A673 (cell line): ENCODE data around the gene RAB11B. TPM values are rescaled to one million over a fixed set of nuclear protein-coding genes. Genes with fewer than 3 reads are reported as not detected.
"Not testable (repeated sequence)": the region's sequence is repeated elsewhere in the genome, so short reads cannot be mapped to it uniquely, and the experiment has no call there.

ENCODE experiments used
- BruUV-seq: library from RNA; stranded (reverse); fragments of 400-500 nt; replicated peaks from 2 replicates; lab custom pipeline; 2021; lab: Mats Ljungman, UMichigan
- CTCF ChIA-PET: fragments of 300-600 bp; sonication (Branson Sonifier 250); formaldehyde crosslinking; loops from one replicate; lab custom pipeline; 2022; ENCODE audit warnings: antibody characterized with exemption; lab: Charles Lee
- POLR2A ChIA-PET: fragments of 300-600 bp; sonication (Branson Sonifier 250); formaldehyde crosslinking; loops from one replicate; lab custom pipeline; 2022; ENCODE audit warnings: antibody characterized with exemption; ENCODE audit not compliant: low non-redundant PET; lab: Charles Lee
- DNase-seq: peaks from one replicate; pipeline ENCODE4 v3.0.0-alpha.2; 2015; ENCODE audit warnings: low spot score
- H3K27ac ChIP-seq: fragments of 200-600 bp; sonication (generic); 2 replicates; pipeline ENCODE4 v1.5.1; 2016; ENCODE audit warnings: mixed run types, low read depth, mild to moderate bottlenecking, mixed read lengths, antibody characterized with exemption, low read length; ENCODE audit not compliant: poor library complexity, severe bottlenecking
- H3K27me3 ChIP-seq: fragments of 200-600 bp; sonication (generic); replicated peaks from 2 replicates; pipeline ENCODE4 v1.6.1; 2017; ENCODE audit warnings: mixed run types, low read depth, mild to moderate bottlenecking, mixed read lengths, antibody characterized with exemption, low read length; ENCODE audit not compliant: insufficient read depth, poor library complexity
- H3K36me3 ChIP-seq: fragments of 200-600 bp; sonication (generic); 2 replicates; pipeline ENCODE4 v1.6.1; 2016; ENCODE audit warnings: mixed run types, mild to moderate bottlenecking, mixed read lengths, antibody characterized with exemption, low read length; ENCODE audit not compliant: insufficient read depth, poor library complexity, severe bottlenecking
- H3K4me1 ChIP-seq: fragments of 200-600 bp; sonication (generic); 2 replicates; pipeline ENCODE4 v1.6.1; 2017; ENCODE audit warnings: mixed run types, mild to moderate bottlenecking, mixed read lengths, antibody characterized with exemption, low read length; ENCODE audit not compliant: insufficient read depth, poor library complexity, severe bottlenecking
- H3K4me3 ChIP-seq: fragments of 200-600 bp; sonication (generic); 2 replicates; pipeline ENCODE4 v1.5.1; 2016; ENCODE audit warnings: low read depth, mixed run types, mild to moderate bottlenecking, mixed read lengths, low read length; ENCODE audit not compliant: poor library complexity, severe bottlenecking
- H3K9me3 ChIP-seq: fragments of 200-600 bp; sonication (generic); 2 replicates; pipeline ENCODE4 v1.6.1; 2016; ENCODE audit warnings: mixed run types, low read depth, mild to moderate bottlenecking, mixed read lengths, antibody characterized with exemption, low read length; ENCODE audit not compliant: poor library complexity, severe bottlenecking
- EZH2 ChIP-seq: fragments of 200-600 bp; sonication (generic); IDR thresholded peaks from 2 replicates; pipeline ENCODE4 v1.6.1; 2017; ENCODE audit warnings: borderline replicate concordance, low read depth, mild to moderate bottlenecking, mixed read lengths, antibody characterized with exemption, low read length; ENCODE audit not compliant: poor library complexity, severe bottlenecking
- intact Hi-C: fragments of 100-400 bp; cut with micrococcal nuclease; formaldehyde crosslinking; loops from one replicate; pipeline ENCODE4 v1.10.0; 2022; ENCODE audit not compliant: unreplicated experiment
- total RNA-seq: library from RNA; stranded (reverse); gene quantifications from 2 replicates; pipeline ENCODE4 v1.2.3, GENCODE V29; 2021
- TF ChIP-seq, protein P1 (sequence below): fragments of 300-800, 200-600 bp; sonication (generic); conservative IDR thresholded peaks from 2 replicates; pipeline ENCODE4 v1.5.1; 2017; ENCODE audit warnings: low read depth, mild to moderate bottlenecking, antibody characterized with exemption, low read length, moderate library complexity, mixed read lengths

RAB11B gene
- total RNA-seq, 1 experiment from 2014 or later = 91.4 TPM

GRCh38 chr19:8352134-8352827 lies 37.9 kb upstream of the RAB11B start:
- no TSS peak for BruUV-seq
- ChIA-PET CTCF (interaction anchor here (0.5 to 0.6 kb wide), 4 partner anchors 28 to 377 kb away, joined by 6 to 10 read pairs (median 6); partner anchors contain the start of gene RAB11B), POLR2A (interaction anchor here (0.6 to 0.7 kb wide), 4 partner anchors 40 to 1438 kb away, joined by 7 to 12 read pairs (median 8); no protein-coding TSS in a partner anchor)
- TF ChIP-seq EZH2 = no peak
- TF ChIP-seq, protein P1, sequence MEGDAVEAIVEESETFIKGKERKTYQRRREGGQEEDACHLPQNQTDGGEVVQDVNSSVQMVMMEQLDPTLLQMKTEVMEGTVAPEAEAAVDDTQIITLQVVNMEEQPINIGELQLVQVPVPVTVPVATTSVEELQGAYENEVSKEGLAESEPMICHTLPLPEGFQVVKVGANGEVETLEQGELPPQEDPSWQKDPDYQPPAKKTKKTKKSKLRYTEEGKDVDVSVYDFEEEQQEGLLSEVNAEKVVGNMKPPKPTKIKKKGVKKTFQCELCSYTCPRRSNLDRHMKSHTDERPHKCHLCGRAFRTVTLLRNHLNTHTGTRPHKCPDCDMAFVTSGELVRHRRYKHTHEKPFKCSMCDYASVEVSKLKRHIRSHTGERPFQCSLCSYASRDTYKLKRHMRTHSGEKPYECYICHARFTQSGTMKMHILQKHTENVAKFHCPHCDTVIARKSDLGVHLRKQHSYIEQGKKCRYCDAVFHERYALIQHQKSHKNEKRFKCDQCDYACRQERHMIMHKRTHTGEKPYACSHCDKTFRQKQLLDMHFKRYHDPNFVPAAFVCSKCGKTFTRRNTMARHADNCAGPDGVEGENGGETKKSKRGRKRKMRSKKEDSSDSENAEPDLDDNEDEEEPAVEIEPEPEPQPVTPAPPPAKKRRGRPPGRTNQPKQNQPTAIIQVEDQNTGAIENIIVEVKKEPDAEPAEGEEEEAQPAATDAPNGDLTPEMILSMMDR = no peak
- Histone ChIP-seq H3K36me3 (no peaks in the 10 kb centered on the region), H3K4me3 (peak overlapping the region; percentile 35), H3K4me1 (peaks cover 26% of the 10 kb centered on the region), H3K9me3 (no peaks in the 10 kb centered on the region), H3K27me3 (no peaks in the 10 kb centered on the region), H3K27ac (peak overlapping the region; percentile 67)
- intact Hi-C loops = loop anchor here (5.0 kb wide), 1 partner anchor 175 kb away; no protein-coding TSS in a partner anchor
- DNase-seq = peak; percentile 85

GRCh38 chr19:8352845-8353244 lies 37.3 kb upstream of the RAB11B start:
- H3K27me3 ChIP-seq, H3K36me3 ChIP-seq, BruUV-seq, H3K9me3 ChIP-seq, DNase-seq: not testable (repeated sequence)
- POLR2A ChIA-PET = interaction anchor here (0.6 kb wide), 3 partner anchors 39 to 1439 kb away, joined by 7 to 12 read pairs (median 7); no protein-coding TSS in a partner anchor
- CTCF ChIA-PET = interaction anchor here (0.5 to 1.2 kb wide), 4 partner anchors 11 to 377 kb away, joined by 3 to 6 read pairs (median 6); partner anchors contain the start of gene RAB11B
- H3K4me1 ChIP-seq = peaks cover 26% of the 10 kb centered on the region
- intact Hi-C loops = loop anchor here (5.0 kb wide), 1 partner anchor 174 kb away; no protein-coding TSS in a partner anchor
- peak overlapping the region; percentile 35 for H3K4me3 ChIP-seq
- peak overlapping the region; percentile 67 for H3K27ac ChIP-seq

DNA sequence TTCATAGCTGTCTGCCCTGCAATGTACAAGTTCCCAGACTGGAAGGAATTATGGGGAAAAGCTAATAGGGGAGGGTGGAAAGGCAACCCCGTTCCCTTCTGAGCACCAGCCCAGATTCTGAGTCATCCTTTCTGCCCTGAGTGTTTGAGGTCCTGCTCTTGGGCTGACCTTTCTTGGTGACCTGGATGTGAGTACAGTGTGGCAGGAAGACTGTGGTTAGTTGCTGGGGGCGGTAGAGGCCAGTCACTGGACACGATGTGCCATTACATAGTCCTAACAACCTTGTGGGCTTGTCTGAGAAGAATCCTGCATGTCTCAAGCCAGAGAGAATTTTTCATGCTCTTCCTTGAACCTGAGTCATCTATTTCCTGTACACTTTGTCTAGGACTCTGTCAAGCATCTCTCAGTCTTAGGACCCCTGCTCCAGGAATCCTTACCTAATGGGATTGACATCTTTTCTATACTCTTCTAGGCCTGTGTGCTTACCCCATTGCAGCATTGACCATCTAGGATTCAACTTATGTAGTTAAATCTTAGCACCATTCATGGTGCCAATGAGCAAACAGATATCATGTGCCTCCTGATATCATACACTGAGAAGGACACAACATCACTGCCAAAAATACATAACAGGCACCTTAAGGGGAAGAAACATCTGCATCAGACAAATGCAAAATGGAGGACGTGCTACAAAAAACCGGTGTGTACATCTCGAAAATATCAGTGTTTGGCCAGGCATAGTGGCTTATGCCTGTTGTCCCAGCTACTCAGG lies 34.3 kb upstream of the RAB11B start:
- ChIA-PET CTCF (interaction anchor here (0.5 kb wide), 1 partner anchor 35 kb away, joined by 3 read pairs; the partner anchor contains the start of gene RAB11B), POLR2A (no interaction called here)
- no peaks in the 10 kb centered on the region for H3K36me3 ChIP-seq
- DNase-seq = no peak
- H3K4me3 ChIP-seq = no peak overlapping the region
- peaks cover 20% of the 10 kb centered on the region for H3K4me1 ChIP-seq
- TF ChIP-seq EZH2 = no peak
- TF ChIP-seq, protein P1 = no peak
- BruUV-seq = no TSS peak
- no peaks in the 10 kb centered on the region for H3K9me3 ChIP-seq
- no peaks in the 10 kb centered on the region for H3K27me3 ChIP-seq
- no peak overlapping the region for H3K27ac ChIP-seq
- intact Hi-C loops = loop anchor here (2.0 to 5.0 kb wide), 3 partner anchors 41 to 226 kb away; no protein-coding TSS in a partner anchor
